NCI-H146 treated with DMSO at 0.1 percent for 48 hours (cell line): Measurements from ENCODE around the gene PGPEP1.

Experiments used
- DNase-seq: peaks from one replicate; lab custom pipeline; 2025; ENCODE audit not compliant: unreplicated experiment; lab: John Stamatoyannopoulos, UW

Gene PGPEP1

GRCh38 chr19:18417250-18418028, 77.0 kb downstream of the PGPEP1 start:
- peak; percentile 81 for DNase-seq

- DNase-seq = no peak
Observed at GRCh38 chr19:18418029-18418482, 77.7 kb downstream of the PGPEP1 start.

GRCh38 chr19:18418483-18419194, 78.2 kb downstream of the PGPEP1 start:
- DNase-seq = no peak

GRCh38 chr19:18419195-18419698, 78.8 kb downstream of the PGPEP1 start, which contains the start of gene SSBP4:
Gene SSBP4, plus strand, starts transcription at chr19:18419398. Its CDS starts 251 bp downstream, at chr19:18419649.
- peak; percentile 53 for DNase-seq
